SU-DHL-6 (cell line): ENCODE results near the gene COMMD7.
A peak's percentile ranks its signal among the peaks of the same experiment; 100 is the strongest.
"Not testable (repeated sequence)": the region's sequence is repeated elsewhere in the genome, so short reads cannot be mapped to it uniquely, and the experiment has no call there.

Experiments
- H2AFZ ChIP-seq: fragments of 200-600 bp; sonication (generic); 2 replicates; pipeline ENCODE4 v1.6.1; 2014; ENCODE audit warnings: low read depth, mild to moderate bottlenecking, moderate library complexity, mixed read lengths, antibody characterized with exemption, low read length; ENCODE audit not compliant: severe bottlenecking
- H3F3A ChIP-seq: fragments of 200-600 bp; shearing (Covaris generic); 2 replicates; pipeline ENCODE4 v1.6.0; 2016; ENCODE audit warnings: antibody characterized with exemption, mild to moderate bottlenecking; ENCODE audit not compliant: insufficient read depth
- H3K27ac ChIP-seq: fragments of 200-600 bp; sonication (generic); 2 replicates; pipeline ENCODE4 v1.5.1; 2016; ENCODE audit warnings: low read depth, mild to moderate bottlenecking, low read length, moderate library complexity, mixed read lengths
- H3K27me3 ChIP-seq: fragments of 200-600 bp; sonication (generic), shearing (Covaris generic); 2 replicates; pipeline ENCODE4 v1.6.0; 2014; ENCODE audit warnings: mild to moderate bottlenecking, low read length
- H3K36me3 ChIP-seq: fragments of 200-600 bp; sonication (generic); 2 replicates; pipeline ENCODE4 v1.6.1; 2014; ENCODE audit warnings: mild to moderate bottlenecking, low read length, mixed read lengths
- H3K4me2 ChIP-seq: fragments of 300-600, 200-600 bp; shearing (Covaris generic), sonication (generic); 2 replicates; pipeline ENCODE4 v1.6.0; 2014; ENCODE audit warnings: low read length, low read depth, mild to moderate bottlenecking; ENCODE audit not compliant: poor library complexity, severe bottlenecking
- H3K4me3 ChIP-seq: fragments of 200-600 bp; sonication (generic); 2 replicates; pipeline ENCODE4 v1.5.1; 2014; ENCODE audit warnings: antibody characterized with exemption, low read length, mild to moderate bottlenecking, mixed read lengths; ENCODE audit not compliant: insufficient read depth, poor library complexity, severe bottlenecking
- H3K79me2 ChIP-seq: fragments of 200-600 bp; sonication (generic); 2 replicates; pipeline ENCODE4 v1.6.1; 2014; ENCODE audit warnings: mild to moderate bottlenecking, low read length, moderate library complexity; ENCODE audit not compliant: insufficient read depth
- H3K9ac ChIP-seq: fragments of 200-600 bp; sonication (generic); 2 replicates; pipeline ENCODE4 v1.7.0; 2014; ENCODE audit warnings: mild to moderate bottlenecking, low read length
- H3K9me2 ChIP-seq: fragments of 200-600 bp; sonication (generic); replicated peaks from 2 replicates; pipeline ENCODE4 v1.6.1; 2014; ENCODE audit warnings: low read length; ENCODE audit not compliant: insufficient read depth
- H3K9me3 ChIP-seq: fragments of 200-600 bp; sonication (generic); 2 replicates; pipeline ENCODE4 v1.6.1; 2014; ENCODE audit warnings: low read length, mixed read lengths; ENCODE audit not compliant: insufficient read depth
- H4K20me1 ChIP-seq: fragments of 200-600 bp; sonication (generic); 2 replicates; pipeline ENCODE4 v1.6.1; 2014; ENCODE audit warnings: low read depth, mild to moderate bottlenecking, antibody characterized with exemption, low read length, moderate library complexity, mixed read lengths
- CTCF ChIP-seq: fragments of 200-600 bp; sonication (generic); IDR thresholded peaks from one replicate; pipeline ENCODE4 v1.5.1; 2017; ENCODE audit warnings: antibody characterized with exemption, mild to moderate bottlenecking, low read length, moderate library complexity; ENCODE audit not compliant: insufficient read depth, poor library complexity, severe bottlenecking
- EZH2phosphoT487 ChIP-seq: fragments of 200-600 bp; sonication (generic), shearing (Covaris generic); conservative IDR thresholded peaks from 2 replicates; pipeline ENCODE4 v1.6.1; 2018; ENCODE audit warnings: mild to moderate bottlenecking, antibody characterized with exemption, low read length, moderate library complexity, mixed read lengths

The COMMD7 gene

GRCh38 chr20:32767418-32768198 is 24.3 kb upstream of the COMMD7 start:
- no peak overlapping the region for H3K27ac ChIP-seq
- H3F3A ChIP-seq: no peaks in the 10 kb centered on the region
- no peak overlapping the region for H2AFZ ChIP-seq
- no peaks in the 10 kb centered on the region for H4K20me1 ChIP-seq
- no peaks in the 10 kb centered on the region for H3K27me3 ChIP-seq
- no peak overlapping the region for H3K4me2 ChIP-seq
- no peaks in the 10 kb centered on the region for H3K36me3 ChIP-seq
- H3K4me3 ChIP-seq: no peak overlapping the region
- H3K79me2 ChIP-seq: peaks cover 3% of the 10 kb centered on the region; the same call in 1 of the 2 replicates
- H3K9me3 ChIP-seq: no peaks in the 10 kb centered on the region
- no peak for TF ChIP-seq EZH2phosphoT487
- TF ChIP-seq CTCF: no peak
- no peak overlapping the region for H3K9ac ChIP-seq
- no peaks in the 10 kb centered on the region for H3K9me2 ChIP-seq

- not testable (repeated sequence) for H3K36me3 ChIP-seq, H3K27me3 ChIP-seq, H3K9ac ChIP-seq, H3K4me3 ChIP-seq, H2AFZ ChIP-seq, H3K27ac ChIP-seq, H3K4me2 ChIP-seq, H3K9me3 ChIP-seq, H3K79me2 ChIP-seq, H3F3A ChIP-seq, H4K20me1 ChIP-seq, H3K9me2 ChIP-seq
These were observed 22.1 kb upstream of the COMMD7 start for GRCh38 chr20:32765230-32765875.

GRCh38 chr20:32764005-32764960 is 21.0 kb upstream of the COMMD7 start:
- Histone ChIP-seq H3K4me2 (peak overlapping the region; percentile 83), H3K27ac (no peak overlapping the region)

More at GRCh38 chr20:32764005-32764960, 21.0 kb upstream of the COMMD7 start:
- H3K9ac ChIP-seq: no peak overlapping the region
- TF ChIP-seq EZH2phosphoT487 (no peak), CTCF (no peak)
- no peak overlapping the region for H2AFZ ChIP-seq
- H3K9me3 ChIP-seq: no peaks in the 10 kb centered on the region
- H3K79me2 ChIP-seq: peaks cover 3% of the 10 kb centered on the region; the same call in 1 of the 2 replicates
- no peaks in the 10 kb centered on the region for H4K20me1 ChIP-seq
- H3K27me3 ChIP-seq: no peaks in the 10 kb centered on the region
- no peaks in the 10 kb centered on the region for H3K9me2 ChIP-seq
- peaks cover 7% of the 10 kb centered on the region; the same call in 1 of the 2 replicates for H3F3A ChIP-seq
- no peaks in the 10 kb centered on the region for H3K36me3 ChIP-seq
- no peak overlapping the region for H3K4me3 ChIP-seq
